Thyroid gland (tissue), 4 donors: ENCODE data around the gene AHRR. TPM values are rescaled to one million over a fixed set of nuclear protein-coding genes. Genes with fewer than 3 reads are reported as not detected.

Source experiments
- DNase-seq, 2 donors: peaks; one replicate each; pipeline ENCODE4 v3.0.0-alpha.2; 2019
- H3K27ac ChIP-seq, 3 donors: fragments of 200-600 bp; sonication (generic); 1 replicate in 2 of 3; 2 replicates in 1 of 3; pipeline ENCODE4 v1.5.1; 2016 to 2019; ENCODE audit warnings: mild to moderate bottlenecking in 1 of 3, moderate library complexity in 1 of 3
- H3K27me3 ChIP-seq: fragments of 200-600 bp; sonication (generic); one replicate; pipeline ENCODE4 v1.5.1; 2019
- H3K36me3 ChIP-seq, 2 donors: fragments of 200-600 bp; sonication (generic); one replicate each; pipeline ENCODE4 v1.5.1; 2016 to 2019
- H3K4me1 ChIP-seq, 2 donors: fragments of 200-600 bp; sonication (generic); one replicate each; pipeline ENCODE4 v1.5.1; 2017 to 2019
- H3K4me3 ChIP-seq, 3 donors: fragments of 200-600 bp; sonication (generic); replicated peaks in 1 of 3; 1 replicate in 2 of 3; 2 replicates in 1 of 3; pipeline ENCODE4 v1.5.1; 2016; ENCODE audit warnings: mild to moderate bottlenecking in 1 of 3
- H3K9me3 ChIP-seq: fragments of 200-600 bp; sonication (generic); one replicate; pipeline ENCODE4 v1.5.1; 2017
- POLR2A ChIP-seq, 2 donors: fragments of 450-650 bp; IDR thresholded peaks; one replicate each; pipeline ENCODE4 v1.6.1; 2017; ENCODE audit warnings: antibody characterized with exemption in 2 of 2, mild to moderate bottlenecking in 2 of 2, moderate library complexity in 1 of 2
- WGBS, 2 donors: methylation state at CpG; one replicate each; pipeline ENCODE4 v1.1.5; 2017; 5-methylcytosine and 5-hydroxymethylcytosine counted together
- intact Hi-C: fragments of 100-400 bp; cut with DNase I; formaldehyde crosslinking; loops from one replicate; pipeline ENCODE4 v1.15.1; 2023
- total RNA-seq, 4 donors: library from RNA; depleted of rRNA; stranded (reverse); fragments of >200 nt; gene quantifications; one replicate each; pipeline ENCODE4 v1.2.3, GENCODE V29; 2016
- TF ChIP-seq, protein P1 (sequence below), 6 experiments: fragments of 200-600 bp in 3 of 6; fragments of 450-650 bp in 3 of 6; sonication (generic) in 3 of 6; IDR thresholded peaks; one replicate each; pipeline ENCODE4 v1.5.1; 2016 to 2019; ENCODE audit warnings: antibody characterized with exemption in 6 of 6, mild to moderate bottlenecking in 2 of 6, inconsistent platforms in 1 of 6, moderate library complexity in 1 of 6

The AHRR gene
- total RNA-seq, 4 donors from 2014 or later: 0.88 to 2.1 (median 1.3) TPM

DNA sequence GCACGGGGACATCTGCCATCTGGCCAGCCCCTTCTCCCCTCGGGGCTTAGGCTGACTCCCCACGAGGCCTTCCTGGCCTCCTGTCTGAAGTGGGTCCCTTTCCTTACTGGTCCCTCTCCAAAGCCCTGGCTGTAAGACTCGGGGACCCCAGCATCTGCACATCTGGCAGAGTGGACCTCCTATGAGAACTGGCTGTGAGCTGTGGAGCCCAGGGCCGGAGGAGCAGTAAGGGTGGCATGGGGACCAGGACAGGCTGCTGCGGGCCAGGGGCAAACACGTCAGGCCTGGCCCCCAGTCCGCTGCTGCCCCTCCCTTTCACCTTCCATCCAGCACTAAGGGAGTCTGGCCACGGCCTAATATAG, 155.3 kb downstream of the AHRR start:
- 75 to 79% methylated on average over 1 to 6 of the region's 9 CpGs for WGBS, 2 donors
- Histone ChIP-seq H3K4me3 (no peak overlapping the region), H3K9me3 (no peaks in the 10 kb centered on the region), H3K27ac (no peak overlapping the region), H3K36me3 (no peaks in the 10 kb centered on the region), H3K27me3 (peaks cover 17% of the 10 kb centered on the region), H3K4me1 (peaks cover 15 to 17% of the 10 kb centered on the region in 2 donors)
- TF ChIP-seq, protein P1, sequence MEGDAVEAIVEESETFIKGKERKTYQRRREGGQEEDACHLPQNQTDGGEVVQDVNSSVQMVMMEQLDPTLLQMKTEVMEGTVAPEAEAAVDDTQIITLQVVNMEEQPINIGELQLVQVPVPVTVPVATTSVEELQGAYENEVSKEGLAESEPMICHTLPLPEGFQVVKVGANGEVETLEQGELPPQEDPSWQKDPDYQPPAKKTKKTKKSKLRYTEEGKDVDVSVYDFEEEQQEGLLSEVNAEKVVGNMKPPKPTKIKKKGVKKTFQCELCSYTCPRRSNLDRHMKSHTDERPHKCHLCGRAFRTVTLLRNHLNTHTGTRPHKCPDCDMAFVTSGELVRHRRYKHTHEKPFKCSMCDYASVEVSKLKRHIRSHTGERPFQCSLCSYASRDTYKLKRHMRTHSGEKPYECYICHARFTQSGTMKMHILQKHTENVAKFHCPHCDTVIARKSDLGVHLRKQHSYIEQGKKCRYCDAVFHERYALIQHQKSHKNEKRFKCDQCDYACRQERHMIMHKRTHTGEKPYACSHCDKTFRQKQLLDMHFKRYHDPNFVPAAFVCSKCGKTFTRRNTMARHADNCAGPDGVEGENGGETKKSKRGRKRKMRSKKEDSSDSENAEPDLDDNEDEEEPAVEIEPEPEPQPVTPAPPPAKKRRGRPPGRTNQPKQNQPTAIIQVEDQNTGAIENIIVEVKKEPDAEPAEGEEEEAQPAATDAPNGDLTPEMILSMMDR (IDR thresholded peaks at IDR 0.05): no peak
- no peak for TF ChIP-seq POLR2A (IDR thresholded peaks at IDR 0.05)
- no peak for DNase-seq
- intact Hi-C loops: no loop called here

DNA sequence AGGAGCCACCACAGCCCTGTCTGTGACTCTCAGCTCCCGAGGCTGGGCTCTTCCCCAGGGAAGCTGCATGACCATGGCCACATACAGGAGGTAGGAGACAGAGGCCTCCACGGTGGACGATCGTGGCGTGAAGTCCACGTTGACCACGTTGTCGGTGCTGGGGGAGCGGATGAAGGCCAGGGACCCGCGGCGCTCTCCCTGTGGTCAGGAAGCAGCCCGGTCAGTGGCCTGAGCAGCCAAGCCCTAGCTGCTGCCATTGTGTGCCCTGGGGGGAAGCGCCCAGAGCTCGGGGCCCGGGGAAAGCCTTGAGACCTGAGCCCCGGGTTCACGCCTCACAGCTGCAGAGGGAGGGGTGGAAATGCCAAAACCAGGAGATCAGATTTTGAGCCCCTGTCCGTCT, 155.7 kb downstream of the AHRR start:
- no peak for DNase-seq
- peaks cover 10 to 13% of the 10 kb centered on the region in 2 donors for H3K4me1 ChIP-seq
- H3K36me3 ChIP-seq: no peaks in the 10 kb centered on the region
- TF ChIP-seq, protein P1 (IDR thresholded peaks at IDR 0.05): no peak
- no peak for TF ChIP-seq POLR2A (IDR thresholded peaks at IDR 0.05)
- H3K27me3 ChIP-seq: peaks cover 17% of the 10 kb centered on the region
- intact Hi-C loops: no loop called here
- no peak overlapping the region for H3K4me3 ChIP-seq
- H3K27ac ChIP-seq: no peak overlapping the region
- 74 to 79% methylated on average over 15 to 16 of the region's 19 CpGs for WGBS, 2 donors
- no peaks in the 10 kb centered on the region for H3K9me3 ChIP-seq

DNA sequence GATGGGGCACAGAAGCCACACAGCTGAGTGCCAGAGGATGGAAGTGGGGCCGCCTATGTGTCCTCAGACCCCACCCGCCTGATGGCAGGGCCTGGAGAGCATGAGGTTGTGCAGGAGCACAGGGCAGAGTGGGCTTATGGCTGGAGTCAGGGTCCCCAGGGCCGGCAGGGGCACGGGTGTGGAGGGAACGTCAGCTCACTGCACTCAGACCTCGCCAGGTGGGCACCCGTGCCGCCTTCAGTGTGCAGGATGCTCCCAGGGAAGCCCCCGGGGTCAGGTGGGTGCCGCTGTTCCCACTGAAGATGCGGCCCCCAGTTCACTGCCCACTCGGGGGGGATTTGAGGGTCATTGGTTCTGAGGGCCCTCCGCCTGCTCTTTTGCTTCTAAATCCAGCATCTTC, 156.4 kb downstream of the AHRR start:
- no peak for TF ChIP-seq POLR2A (IDR thresholded peaks at IDR 0.05)
- no peaks in the 10 kb centered on the region for H3K9me3 ChIP-seq
- no peaks in the 10 kb centered on the region for H3K36me3 ChIP-seq
- no peak overlapping the region for H3K4me3 ChIP-seq
- 87 to 90% methylated on average over 2 to 11 of the region's 13 CpGs for WGBS, 2 donors
- H3K4me1 ChIP-seq: peaks cover 8 to 10% of the 10 kb centered on the region in 2 donors
- H3K27ac ChIP-seq: no peak overlapping the region
- intact Hi-C loops: no loop called here
- no peak for DNase-seq
- peaks cover 17% of the 10 kb centered on the region for H3K27me3 ChIP-seq

DNA sequence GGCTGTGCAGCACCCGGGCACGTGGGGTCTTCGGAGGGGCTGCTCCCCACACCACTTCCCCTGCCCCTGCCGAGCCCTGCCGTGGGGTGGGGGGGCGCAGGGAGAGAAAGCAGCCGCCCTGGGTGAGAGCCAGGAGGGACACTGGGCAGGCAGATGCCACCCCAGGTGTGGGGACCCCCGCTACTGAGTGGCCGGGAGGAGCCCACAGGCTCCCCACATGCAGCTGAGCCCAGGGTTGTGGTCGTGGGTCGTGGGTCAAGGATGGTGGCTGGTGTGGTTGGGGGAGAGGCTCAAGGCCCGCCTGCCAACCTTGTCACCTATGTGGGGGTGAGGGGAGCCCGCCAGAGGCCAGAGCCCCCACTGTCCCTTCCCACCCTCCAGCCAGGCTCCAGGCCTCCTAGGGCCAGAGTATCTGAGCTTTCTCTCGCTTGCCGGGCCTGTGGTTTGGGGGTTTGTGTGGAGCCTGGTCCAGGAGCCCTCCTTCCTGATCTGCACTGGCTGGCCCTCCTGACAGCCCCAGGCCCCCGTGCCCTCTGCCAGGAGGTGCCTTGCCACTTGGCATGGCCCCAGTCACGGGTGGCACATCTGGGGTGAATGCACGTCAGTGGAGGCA, 157.0 kb downstream of the AHRR start:
- no peaks in the 10 kb centered on the region for H3K36me3 ChIP-seq
- DNase-seq: no peak
- no peak overlapping the region for H3K4me3 ChIP-seq
- WGBS, 2 donors: 79 to 80% methylated on average over 7 to 15 of the region's 18 CpGs
- intact Hi-C loops: no loop called here
- TF ChIP-seq POLR2A (IDR thresholded peaks at IDR 0.05): no peak
- TF ChIP-seq, protein P1 (IDR thresholded peaks at IDR 0.05): no peak
- H3K27me3 ChIP-seq: peaks cover 17% of the 10 kb centered on the region
- peaks cover 8 to 10% of the 10 kb centered on the region in 2 donors for H3K4me1 ChIP-seq
- no peak overlapping the region for H3K27ac ChIP-seq
- H3K9me3 ChIP-seq: no peaks in the 10 kb centered on the region

DNA sequence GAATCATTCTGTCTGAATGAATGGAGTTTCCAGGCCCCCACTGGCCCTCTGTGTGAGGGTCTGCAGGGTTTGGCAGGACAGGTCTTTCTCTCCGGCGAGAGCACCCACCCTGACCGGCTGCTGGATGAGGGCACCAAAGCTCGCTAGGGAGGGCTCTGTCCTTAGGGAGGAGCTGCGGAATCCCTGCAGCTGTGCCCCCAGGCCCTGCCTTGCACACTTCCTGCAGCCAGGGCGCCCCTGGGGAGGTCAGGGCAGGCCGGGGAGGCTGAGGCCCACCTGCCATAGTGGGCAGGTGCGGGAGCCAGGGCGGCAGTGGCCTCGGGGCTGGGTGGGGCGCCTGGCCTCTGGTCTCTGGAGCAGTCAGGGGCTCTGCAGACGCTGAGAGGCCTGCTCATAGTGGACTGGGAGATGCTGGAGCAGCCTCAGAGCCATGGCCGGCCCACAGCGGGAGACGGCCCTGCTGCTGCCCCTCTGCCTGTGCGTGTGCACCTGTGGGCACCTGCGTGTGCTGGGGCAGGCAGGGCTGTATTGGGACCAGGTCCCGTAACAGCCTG, 157.5 kb downstream of the AHRR start:
- Histone ChIP-seq H3K4me1 (peaks cover 7 to 8% of the 10 kb centered on the region in 2 donors), H3K36me3 (no peaks in the 10 kb centered on the region), H3K4me3 (no peak overlapping the region), H3K9me3 (no peaks in the 10 kb centered on the region), H3K27me3 (peaks cover 17% of the 10 kb centered on the region), H3K27ac (no peak overlapping the region)
- no peak for DNase-seq
- 70 to 78% methylated on average over 2 to 15 of the region's 18 CpGs for WGBS, 2 donors
- intact Hi-C loops: no loop called here
- TF ChIP-seq, protein P1 (IDR thresholded peaks at IDR 0.05): no peak
- no peak for TF ChIP-seq POLR2A (IDR thresholded peaks at IDR 0.05)
